ENCODE results near the gene GULP1. TPM values are rescaled to one million over a fixed set of nuclear protein-coding genes. Genes with fewer than 3 reads are reported as not detected.

The GULP1 gene
- total and polyA plus RNA-seq, 2 of the 4 experiments (the other 2 are of a cell fraction), result 24.4 to 40.1 TPM

DNA sequence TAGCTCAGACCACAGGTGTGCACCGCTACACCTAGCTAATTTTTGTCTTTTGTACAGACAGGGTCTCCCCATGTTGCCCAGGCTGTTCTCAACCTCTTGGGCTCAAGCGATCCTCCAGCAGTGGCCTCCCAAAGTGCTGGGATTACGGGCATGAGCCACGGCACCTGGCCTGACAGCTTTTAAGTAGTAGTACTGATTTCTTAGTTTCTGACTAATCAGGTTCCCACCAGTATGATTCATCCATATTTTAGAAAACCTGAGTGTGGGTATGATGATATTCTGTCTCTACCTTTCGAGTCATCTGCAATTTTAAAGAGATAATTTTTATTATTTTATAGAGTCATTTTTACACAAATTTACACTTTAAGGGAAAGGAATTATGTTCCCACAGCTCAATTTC lies 46.4 kb upstream of the GULP1 start:
- TF ChIP-seq MXI1 (IDR thresholded peaks at IDR 0.05; ENCODE audit: borderline replicate concordance, low read depth, low read length) (no peak), BHLHE40 (IDR thresholded peaks at IDR 0.05; ENCODE audit: low read depth, low read length) (no peak), RCOR1 (IDR thresholded peaks at IDR 0.05; ENCODE audit: insufficient replicate concordance, low read length) (no peak), RFX5 (IDR thresholded peaks at IDR 0.05; ENCODE audit: low read depth, low read length) (no peak), MAZ (IDR thresholded peaks at IDR 0.05; ENCODE audit: borderline replicate concordance, low read depth, low read length) (no peak), CEBPB (IDR thresholded peaks at IDR 0.05; ENCODE audit: low read depth, low read length) (no peak), MAFK (IDR thresholded peaks at IDR 0.05; ENCODE audit: low read depth, low read length) (no peak), FOS (IDR thresholded peaks at IDR 0.05; ENCODE audit: low read depth, low read length) (no peak), CHD1 (IDR thresholded peaks at IDR 0.05; ENCODE audit: low read depth, low read length) (no peak), RAD21 (IDR thresholded peaks at IDR 0.05; ENCODE audit: low read length) (no peak), POLR2A (IDR thresholded peaks at IDR 0.05; ENCODE audit: low read depth, low read length) (no peak), SMC3 (IDR thresholded peaks at IDR 0.05; ENCODE audit: low read depth, low read length) (no peak), NFE2L2 (IDR thresholded peaks at IDR 0.05; ENCODE audit: low read depth, low read length) (no peak)
- TF ChIP-seq, protein P1, sequence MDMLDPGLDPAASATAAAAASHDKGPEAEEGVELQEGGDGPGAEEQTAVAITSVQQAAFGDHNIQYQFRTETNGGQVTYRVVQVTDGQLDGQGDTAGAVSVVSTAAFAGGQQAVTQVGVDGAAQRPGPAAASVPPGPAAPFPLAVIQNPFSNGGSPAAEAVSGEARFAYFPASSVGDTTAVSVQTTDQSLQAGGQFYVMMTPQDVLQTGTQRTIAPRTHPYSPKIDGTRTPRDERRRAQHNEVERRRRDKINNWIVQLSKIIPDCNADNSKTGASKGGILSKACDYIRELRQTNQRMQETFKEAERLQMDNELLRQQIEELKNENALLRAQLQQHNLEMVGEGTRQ (IDR thresholded peaks at IDR 0.05; ENCODE audit: low read depth, low read length), result no peak
- TF ChIP-seq, protein P2, sequence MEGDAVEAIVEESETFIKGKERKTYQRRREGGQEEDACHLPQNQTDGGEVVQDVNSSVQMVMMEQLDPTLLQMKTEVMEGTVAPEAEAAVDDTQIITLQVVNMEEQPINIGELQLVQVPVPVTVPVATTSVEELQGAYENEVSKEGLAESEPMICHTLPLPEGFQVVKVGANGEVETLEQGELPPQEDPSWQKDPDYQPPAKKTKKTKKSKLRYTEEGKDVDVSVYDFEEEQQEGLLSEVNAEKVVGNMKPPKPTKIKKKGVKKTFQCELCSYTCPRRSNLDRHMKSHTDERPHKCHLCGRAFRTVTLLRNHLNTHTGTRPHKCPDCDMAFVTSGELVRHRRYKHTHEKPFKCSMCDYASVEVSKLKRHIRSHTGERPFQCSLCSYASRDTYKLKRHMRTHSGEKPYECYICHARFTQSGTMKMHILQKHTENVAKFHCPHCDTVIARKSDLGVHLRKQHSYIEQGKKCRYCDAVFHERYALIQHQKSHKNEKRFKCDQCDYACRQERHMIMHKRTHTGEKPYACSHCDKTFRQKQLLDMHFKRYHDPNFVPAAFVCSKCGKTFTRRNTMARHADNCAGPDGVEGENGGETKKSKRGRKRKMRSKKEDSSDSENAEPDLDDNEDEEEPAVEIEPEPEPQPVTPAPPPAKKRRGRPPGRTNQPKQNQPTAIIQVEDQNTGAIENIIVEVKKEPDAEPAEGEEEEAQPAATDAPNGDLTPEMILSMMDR (conservative IDR thresholded peaks at IDR 0.05; ENCODE audit: low read depth, low read length), result no peak
- TF ChIP-seq, protein P3, sequence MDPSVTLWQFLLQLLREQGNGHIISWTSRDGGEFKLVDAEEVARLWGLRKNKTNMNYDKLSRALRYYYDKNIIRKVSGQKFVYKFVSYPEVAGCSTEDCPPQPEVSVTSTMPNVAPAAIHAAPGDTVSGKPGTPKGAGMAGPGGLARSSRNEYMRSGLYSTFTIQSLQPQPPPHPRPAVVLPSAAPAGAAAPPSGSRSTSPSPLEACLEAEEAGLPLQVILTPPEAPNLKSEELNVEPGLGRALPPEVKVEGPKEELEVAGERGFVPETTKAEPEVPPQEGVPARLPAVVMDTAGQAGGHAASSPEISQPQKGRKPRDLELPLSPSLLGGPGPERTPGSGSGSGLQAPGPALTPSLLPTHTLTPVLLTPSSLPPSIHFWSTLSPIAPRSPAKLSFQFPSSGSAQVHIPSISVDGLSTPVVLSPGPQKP (IDR thresholded peaks at IDR 0.05; ENCODE audit: borderline replicate concordance, low read depth, low read length), result no peak
- H2AFZ ChIP-seq (replicated peaks; ENCODE audit: low read length, poor library complexity), result peak overlapping the region; percentile 27
- H2AK5ac ChIP-seq (ENCODE audit: low read depth, low read length), result peak overlapping the region; percentile 3; the same call in 1 of the 2 replicates
- H4K8ac ChIP-seq (ENCODE audit: low read depth in 2 of 2, low read length in 2 of 2), result no peak overlapping the region
- in situ Hi-C loops (cut with MboI; ENCODE audit: low sequenced_read_pairs) (no loop called here), intact Hi-C loops (cut with micrococcal nuclease) (no loop called here), dilution Hi-C loops (cut with HindIII; ENCODE audit: low sequenced_read_pairs, unreplicated experiment) (no loop called here)
- H3K14ac ChIP-seq (replicated peaks; ENCODE audit: low read depth, low read length), result no peak overlapping the region
- H2BK120ac ChIP-seq (ENCODE audit: low read depth, low read length), result no peak overlapping the region; the same call in 1 of the 2 replicates
- no peaks in the 10 kb centered on the region for H3K4me1 ChIP-seq (ENCODE audit: control insufficient read depth, insufficient read depth, low read length)
- ATAC-seq (ENCODE audit: low read depth), result no peak
- no peaks in the 10 kb centered on the region for H3K27me3 ChIP-seq (ENCODE audit: control insufficient read depth, insufficient read depth, low read length)
- no peaks in the 10 kb centered on the region for H3K79me1 ChIP-seq (ENCODE audit: low read depth in 1 of 2, low read length in 2 of 2)
- no peaks in the 10 kb centered on the region for H3K9me3 ChIP-seq (ENCODE audit: control insufficient read depth, insufficient read depth, low read length)
- H4K91ac ChIP-seq (ENCODE audit: insufficient read depth, low read depth, low read length), result no peak overlapping the region
- H2BK5ac ChIP-seq (ENCODE audit: low read depth, low read length, poor library complexity, severe bottlenecking), result no peak overlapping the region
- peaks cover 4% of the 10 kb centered on the region; the same call in 1 of the 2 replicates for H3K9me1 ChIP-seq (ENCODE audit: insufficient read depth, low read length)
- H2AK9ac ChIP-seq (replicated peaks; ENCODE audit: low read depth, low read length, poor library complexity), result no peak overlapping the region
- H3K36me3 ChIP-seq (ENCODE audit: control insufficient read depth, insufficient read depth, low read length), result no peaks in the 10 kb centered on the region
- POLR2A ChIA-PET (ENCODE audit: unreplicated experiment), result no interaction called here
- no TSS peak for BruUV-seq (replicated peaks)
- CTCF ChIA-PET, result interaction anchor here (1.3 kb wide), 1 partner anchor 16 kb away, joined by 7 read pairs; no protein-coding TSS in a partner anchor
- no peak overlapping the region for H3K56ac ChIP-seq (ENCODE audit: extremely low read depth, insufficient read depth, low read length)
- WGBS, 2 experiments (ENCODE audit: extremely low coverage in 2 of 2, insufficient read length in 1 of 2), result no CpG with 5 or more reads among the region's 5 CpGs
- H2BK15ac ChIP-seq (ENCODE audit: low read depth, low read length), result no peak overlapping the region
- no peak overlapping the region for H3K4me3 ChIP-seq (ENCODE audit: insufficient read depth, low read depth, low read length)
- H2BK20ac ChIP-seq (ENCODE audit: low read depth, low read length), result no peak overlapping the region
- H3K9ac ChIP-seq (ENCODE audit: low read depth, low read length), result no peak overlapping the region
- H3K4ac ChIP-seq (ENCODE audit: low read depth, low read length), result peak overlapping the region; percentile 22; the same call in 1 of the 2 replicates
- H4K5ac ChIP-seq (ENCODE audit: low read depth, low read length), result no peak overlapping the region
- no peak overlapping the region for H3K18ac ChIP-seq (ENCODE audit: low read depth, low read length)
- H4K20me1 ChIP-seq (ENCODE audit: insufficient read depth, low read length), result no peaks in the 10 kb centered on the region
- no peak for DNase-seq
- H3K4me2 ChIP-seq (ENCODE audit: low read depth, low read length), result no peak overlapping the region
- H3K23ac ChIP-seq (ENCODE audit: low read depth, low read length), result no peak overlapping the region
- no peak overlapping the region for H3K27ac ChIP-seq (ENCODE audit: insufficient read depth, low read length)
